Activated CD4-positive, alpha-beta T cell treated with anti-CD3 and anti-CD28 coated beads for 36 hours (primary cell): ENCODE data around the gene ZBTB14. TPM values are rescaled to one million over a fixed set of nuclear protein-coding genes. Genes with fewer than 3 reads are reported as not detected.

Experiments
- ATAC-seq: fragments of 200-7000 bp; cut with Tn5 transposase; one replicate; pipeline ENCODE4 v1.10.0; 2021; ENCODE audit warnings: mild to moderate bottlenecking, moderate library complexity
- CTCF ChIA-PET: fragments of 350-600 bp; sonication (Branson Sonifier 250); formaldehyde crosslinking; loops from one replicate; lab custom pipeline; 2021; ENCODE audit warnings: antibody characterized with exemption; lab: Charles Lee
- POLR2A ChIA-PET: fragments of 350-600 bp; sonication (Branson Sonifier 250); formaldehyde crosslinking; loops from one replicate; lab custom pipeline; 2021; ENCODE audit warnings: antibody characterized with exemption, inconsistent platforms; lab: Charles Lee
- DNase-seq: peaks from one replicate; pipeline ENCODE4 v3.0.0-alpha.2; 2020
- H3K27ac Mint-ChIP-seq: one replicate; pipeline ENCODE4 v1.8.0; 2021; ENCODE audit warnings: mixed read lengths
- H3K27me3 Mint-ChIP-seq: one replicate; pipeline ENCODE4 v1.8.0; 2021; ENCODE audit warnings: mixed read lengths
- H3K36me3 Mint-ChIP-seq: one replicate; pipeline ENCODE4 v1.8.0; 2021; ENCODE audit warnings: low read depth, mixed read lengths
- H3K4me1 Mint-ChIP-seq: one replicate; pipeline ENCODE4 v1.8.0; 2021; ENCODE audit warnings: mixed read lengths
- H3K4me3 Mint-ChIP-seq: one replicate; pipeline ENCODE4 v1.8.0; 2021; ENCODE audit warnings: mild to moderate bottlenecking, moderate library complexity, mixed read lengths
- H3K9me3 Mint-ChIP-seq: one replicate; pipeline ENCODE4 v1.8.0; 2021; ENCODE audit warnings: low read depth, mixed read lengths
- intact Hi-C, 2 experiments: fragments of 100-400 bp; cut with DNase I in 1 of 2; cut with micrococcal nuclease in 1 of 2; formaldehyde crosslinking; loops; one replicate each; pipeline versions ENCODE4 v1.14.2 to v1.15.1; 2022 to 2024; cut with DNase I, micrococcal nuclease
- total RNA-seq, 2 experiments: library from RNA; stranded (reverse); gene quantifications; one replicate each; pipeline ENCODE4 v1.2.3, GENCODE V29; 2021

ZBTB14 gene
- total RNA-seq, 2 experiments from 2014 or later, result 20.9 to 23.4 TPM

DNA sequence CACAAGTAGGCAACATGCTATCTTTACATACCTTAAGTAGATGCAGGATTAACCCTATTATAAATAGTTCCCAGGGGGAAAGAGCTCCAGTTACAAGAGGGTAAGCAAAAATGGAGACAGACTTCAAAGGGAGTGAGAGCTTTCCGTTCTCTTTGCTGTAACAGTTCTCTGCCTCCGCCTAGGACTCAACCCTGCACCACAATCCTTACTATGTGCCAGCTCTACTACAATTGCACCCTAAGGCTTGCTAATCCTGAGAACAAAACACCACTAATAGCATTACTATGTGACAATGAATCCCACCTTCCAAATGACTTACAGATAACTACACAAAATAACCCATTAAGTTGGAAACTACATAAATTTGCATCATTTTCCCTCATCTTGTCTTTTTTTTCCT, 7.7 kb downstream of the ZBTB14 start:
- ChIA-PET POLR2A (no interaction called here), CTCF (no interaction called here)
- H3K4me3 Mint-ChIP-seq, result no peak overlapping the region
- peaks cover 36% of the 10 kb centered on the region for H3K4me1 Mint-ChIP-seq
- H3K27me3 Mint-ChIP-seq, result no peaks in the 10 kb centered on the region
- ATAC-seq, result no peak
- H3K9me3 Mint-ChIP-seq, result no peaks in the 10 kb centered on the region
- H3K27ac Mint-ChIP-seq, result no peak overlapping the region
- H3K36me3 Mint-ChIP-seq, result peaks cover 38% of the 10 kb centered on the region
- intact Hi-C loops, result no loop called here
- DNase-seq, result no peak

DNA sequence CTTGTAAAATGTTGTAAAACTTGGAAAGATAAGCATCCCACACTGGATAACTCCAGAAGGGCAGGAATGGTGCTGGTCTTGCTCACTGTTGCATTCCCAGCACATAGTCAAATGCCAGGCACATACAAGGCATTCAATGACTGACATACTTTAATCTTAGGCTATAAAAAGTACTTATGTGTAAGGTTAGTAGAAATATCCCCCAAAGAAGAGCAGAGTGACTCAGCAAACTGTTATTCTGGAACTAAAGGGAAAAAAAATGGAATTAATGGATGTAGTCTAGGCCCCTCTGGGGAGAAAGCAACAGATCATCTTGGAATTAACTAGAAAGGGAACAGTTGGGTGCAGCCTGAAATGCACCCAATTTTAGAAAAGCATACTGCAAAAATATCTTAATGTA, 9.0 kb downstream of the ZBTB14 start:
- intact Hi-C loops, result no loop called here
- Mint-ChIP-seq H3K36me3 (peaks cover 26% of the 10 kb centered on the region), H3K27ac (no peak overlapping the region), H3K4me1 (peaks cover 32% of the 10 kb centered on the region), H3K9me3 (no peaks in the 10 kb centered on the region), H3K27me3 (no peaks in the 10 kb centered on the region), H3K4me3 (no peak overlapping the region)
- CTCF ChIA-PET, result no interaction called here
- POLR2A ChIA-PET, result no interaction called here
- no peak for DNase-seq
- ATAC-seq, result no peak

DNA sequence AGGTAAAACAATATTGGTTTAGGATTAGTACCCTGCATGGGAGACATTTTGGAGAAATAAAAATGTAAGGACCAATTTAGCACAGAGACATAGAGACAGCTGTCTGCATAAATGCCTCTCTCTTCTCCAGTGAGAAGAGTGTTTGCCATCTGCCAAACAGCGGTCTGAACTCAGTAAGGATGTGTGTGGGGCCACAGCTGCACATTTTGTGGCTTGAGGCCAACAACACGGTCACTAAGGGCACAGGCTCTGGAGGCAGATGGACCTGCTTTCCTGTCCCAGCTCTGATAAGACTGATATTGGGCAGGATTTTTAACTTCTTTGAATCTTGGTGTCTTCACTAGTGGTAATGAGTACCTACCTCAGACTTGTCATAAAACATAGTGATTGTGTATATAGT, 10.2 kb downstream of the ZBTB14 start:
- peaks cover 14% of the 10 kb centered on the region for H3K36me3 Mint-ChIP-seq
- POLR2A ChIA-PET, result no interaction called here

DNA sequence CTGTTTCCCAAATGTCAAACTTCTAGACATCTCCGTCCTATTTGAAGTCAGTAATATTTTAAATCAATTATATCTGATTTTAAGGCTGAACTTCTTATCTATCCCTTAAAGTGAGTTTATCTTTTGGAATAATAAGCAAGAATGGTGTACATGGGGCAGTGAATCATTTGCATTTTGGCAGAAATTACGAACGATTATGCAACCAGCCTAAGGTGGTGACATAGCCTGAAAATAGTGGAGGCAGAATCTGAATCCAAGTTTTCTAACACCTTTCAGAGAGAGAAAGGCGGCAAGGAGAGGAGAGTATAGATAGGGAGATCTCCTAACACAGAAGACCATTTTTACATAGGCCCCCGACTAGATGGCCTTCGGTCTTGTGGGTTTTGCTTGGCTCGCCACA, 10.7 kb downstream of the ZBTB14 start:
- Mint-ChIP-seq H3K36me3 (peaks cover 13% of the 10 kb centered on the region), H3K4me3 (no peak overlapping the region), H3K9me3 (peaks cover 6% of the 10 kb centered on the region), H3K27ac (no peak overlapping the region), H3K27me3 (no peaks in the 10 kb centered on the region), H3K4me1 (peaks cover 27% of the 10 kb centered on the region)
- intact Hi-C loops, result no loop called here
- no peak for ATAC-seq
- no peak for DNase-seq
- POLR2A ChIA-PET, result no interaction called here
- CTCF ChIA-PET, result interaction anchor here (1.1 kb wide), 1 partner anchor 48 kb away, joined by 3 read pairs; no protein-coding TSS in a partner anchor

More for the DNA sequence above, 10.2 kb downstream of the ZBTB14 start:
- Mint-ChIP-seq H3K4me1 (peaks cover 27% of the 10 kb centered on the region), H3K27me3 (no peaks in the 10 kb centered on the region), H3K27ac (no peak overlapping the region), H3K9me3 (peaks cover 4% of the 10 kb centered on the region), H3K4me3 (no peak overlapping the region)
- no peak for ATAC-seq
- intact Hi-C loops, result no loop called here
- no peak for DNase-seq
- CTCF ChIA-PET, result interaction anchor here (0.8 kb wide), 1 partner anchor 9 kb away, joined by 6 read pairs; no protein-coding TSS in a partner anchor

DNA sequence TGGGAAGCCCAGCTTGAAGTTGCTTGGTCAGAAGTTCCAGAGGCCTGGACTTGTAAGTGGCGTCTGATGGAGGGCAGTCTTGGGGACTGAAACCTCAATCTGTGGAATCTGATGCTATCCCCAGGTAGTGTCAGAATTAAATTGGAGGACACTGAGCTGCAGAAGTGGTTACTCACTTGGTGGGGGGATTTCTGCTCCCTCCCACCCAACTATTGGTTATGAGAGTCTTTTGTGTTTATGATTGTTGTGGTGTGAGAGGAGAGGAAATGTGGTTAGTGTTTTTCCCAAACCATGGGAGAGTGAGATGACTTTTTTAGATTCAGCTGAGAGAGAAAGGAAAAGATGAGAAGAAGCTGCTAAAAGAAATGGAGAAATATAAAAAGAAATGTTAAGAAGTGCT, 12.8 kb downstream of the ZBTB14 start:
- ChIA-PET CTCF (interaction anchor here (1.4 kb wide), 1 partner anchor 21 kb away, joined by 5 read pairs; no protein-coding TSS in a partner anchor), POLR2A (no interaction called here)
- Mint-ChIP-seq H3K4me3 (no peak overlapping the region), H3K9me3 (peaks cover 10% of the 10 kb centered on the region), H3K36me3 (peaks cover 1% of the 10 kb centered on the region), H3K4me1 (peaks cover 19% of the 10 kb centered on the region), H3K27me3 (peaks cover under 1% of the 10 kb centered on the region), H3K27ac (no peak overlapping the region)
- ATAC-seq, result no peak
- DNase-seq, result no peak
- intact Hi-C loops, result no loop called here

DNA sequence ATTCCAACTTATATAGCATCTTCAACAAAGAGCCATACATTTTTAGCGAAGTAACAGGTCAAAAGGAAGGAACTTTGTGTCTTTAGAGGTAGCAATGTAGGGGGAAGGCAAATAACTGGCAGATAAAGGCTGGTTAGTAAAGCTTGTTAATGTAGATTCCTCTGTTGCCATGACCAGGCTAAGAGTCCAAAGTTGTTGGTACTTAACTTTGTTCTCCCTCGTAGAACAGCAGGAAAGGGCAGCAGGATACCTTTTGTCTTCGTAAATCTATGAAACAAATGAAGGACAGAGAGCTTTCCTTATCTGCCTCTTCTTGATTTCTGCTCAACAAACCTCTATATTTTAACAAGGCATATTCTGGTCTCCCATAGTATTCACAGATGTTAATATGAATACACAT, 18.6 kb downstream of the ZBTB14 start:
- H3K4me1 Mint-ChIP-seq, result no peaks in the 10 kb centered on the region
- no peak overlapping the region for H3K27ac Mint-ChIP-seq
- peaks cover 5% of the 10 kb centered on the region for H3K27me3 Mint-ChIP-seq
- ChIA-PET CTCF (no interaction called here), POLR2A (no interaction called here)
- H3K9me3 Mint-ChIP-seq, result peaks cover 14% of the 10 kb centered on the region
- H3K36me3 Mint-ChIP-seq, result no peaks in the 10 kb centered on the region
- no peak overlapping the region for H3K4me3 Mint-ChIP-seq
- DNase-seq (no peak), ATAC-seq (no peak)
- intact Hi-C loops, result no loop called here

DNA sequence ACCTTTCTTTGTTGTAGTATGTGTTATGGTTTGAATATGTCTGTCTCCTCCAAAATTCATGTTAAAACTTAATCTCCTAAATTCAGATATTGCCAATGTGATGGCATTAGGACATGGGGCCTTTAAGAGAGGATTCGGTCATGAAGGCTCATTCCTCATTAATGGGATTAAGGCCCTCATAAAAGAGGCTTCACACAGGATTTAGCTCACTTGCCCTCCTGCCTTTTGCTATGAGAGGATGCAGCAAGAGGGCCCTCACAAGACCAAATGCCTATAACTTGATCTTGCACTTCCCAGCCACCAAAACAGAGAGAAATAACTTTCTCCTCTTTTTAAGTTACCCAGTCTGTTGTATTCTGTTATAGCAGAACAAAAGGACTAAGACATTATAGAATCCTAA, 19.7 kb downstream of the ZBTB14 start:
- H3K27ac Mint-ChIP-seq, result no peak overlapping the region
- CTCF ChIA-PET, result no interaction called here
- H3K4me1 Mint-ChIP-seq, result no peaks in the 10 kb centered on the region
- POLR2A ChIA-PET, result no interaction called here
- intact Hi-C loops, result no loop called here
- peaks cover 16% of the 10 kb centered on the region for H3K9me3 Mint-ChIP-seq
- peaks cover 5% of the 10 kb centered on the region for H3K27me3 Mint-ChIP-seq
- no peaks in the 10 kb centered on the region for H3K36me3 Mint-ChIP-seq
- no peak overlapping the region for H3K4me3 Mint-ChIP-seq
- DNase-seq (no peak), ATAC-seq (no peak)

DNA sequence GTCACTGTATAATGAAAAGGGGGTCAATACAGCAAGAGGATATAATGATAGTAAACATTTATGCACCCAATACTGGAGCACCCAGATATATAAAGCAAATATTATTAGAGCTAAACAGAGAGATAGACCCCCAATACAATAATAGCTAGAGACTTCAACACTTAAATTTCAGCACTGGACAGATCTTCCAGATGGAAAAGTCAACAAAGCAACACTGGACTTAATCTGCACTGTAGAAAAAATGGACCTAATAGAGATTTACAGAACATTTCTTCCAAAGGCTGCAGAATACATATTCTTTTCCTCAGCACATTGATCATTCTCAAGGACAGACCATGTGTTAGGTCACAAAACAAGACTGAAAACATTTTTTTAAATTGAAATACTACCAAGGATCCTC, 26.7 kb downstream of the ZBTB14 start:
- Mint-ChIP-seq H3K9me3 (peaks cover 26% of the 10 kb centered on the region), H3K4me3 (no peak overlapping the region), H3K36me3 (peaks cover 3% of the 10 kb centered on the region), H3K27me3 (peaks cover 10% of the 10 kb centered on the region), H3K4me1 (no peaks in the 10 kb centered on the region), H3K27ac (no peak overlapping the region)
- ChIA-PET POLR2A (no interaction called here), CTCF (no interaction called here)
- DNase-seq (no peak), ATAC-seq (no peak)
- intact Hi-C loops, result no loop called here

DNA sequence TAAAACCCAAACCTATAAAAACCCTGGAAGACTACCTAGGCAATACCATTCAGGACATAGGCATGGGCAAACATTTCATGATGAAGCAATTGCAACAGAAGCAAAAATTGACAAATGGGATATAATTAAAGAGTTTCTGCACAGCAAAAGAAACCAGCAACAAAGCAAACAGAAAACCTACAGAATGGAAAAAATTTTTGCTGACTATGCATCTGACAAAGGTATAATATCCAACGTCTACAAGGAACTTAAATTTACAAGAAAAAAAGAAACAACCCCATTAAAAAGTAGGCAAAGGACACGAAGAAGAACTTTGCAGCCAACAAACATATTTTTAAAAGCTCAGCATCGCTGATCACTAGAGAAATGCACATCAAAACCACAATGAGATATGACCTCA, 28.8 kb downstream of the ZBTB14 start:
- Mint-ChIP-seq H3K27me3 (peaks cover 6% of the 10 kb centered on the region), H3K4me3 (no peak overlapping the region), H3K27ac (no peak overlapping the region), H3K9me3 (peaks cover 33% of the 10 kb centered on the region), H3K36me3 (peaks cover 3% of the 10 kb centered on the region), H3K4me1 (no peaks in the 10 kb centered on the region)
- DNase-seq (no peak), ATAC-seq (no peak)
- intact Hi-C loops, result no loop called here
- ChIA-PET POLR2A (no interaction called here), CTCF (no interaction called here)

DNA sequence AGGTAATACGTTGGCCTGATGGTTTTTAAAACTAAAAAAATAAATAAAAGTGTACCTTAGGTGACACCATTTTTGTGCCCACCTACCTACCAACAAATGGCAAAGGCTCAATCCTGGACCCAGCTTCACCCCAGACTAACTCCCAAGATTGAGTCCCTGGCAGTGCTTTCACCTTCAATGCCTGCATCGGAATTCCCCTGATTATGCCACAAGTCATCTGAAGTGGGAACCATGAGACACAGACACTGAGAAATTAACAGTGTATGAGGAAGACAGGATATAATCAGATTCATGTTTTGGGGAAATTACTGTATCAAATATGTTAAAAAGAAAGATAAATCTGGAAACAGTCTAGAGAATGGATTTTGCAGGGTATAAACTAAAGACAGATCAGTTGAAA, 41.6 kb downstream of the ZBTB14 start:
- intact Hi-C loops, result no loop called here
- H3K9me3 Mint-ChIP-seq, result no peaks in the 10 kb centered on the region
- peaks cover 5% of the 10 kb centered on the region for H3K27me3 Mint-ChIP-seq
- no peaks in the 10 kb centered on the region for H3K4me1 Mint-ChIP-seq
- no peak for ATAC-seq
- DNase-seq, result no peak
- ChIA-PET CTCF (no interaction called here), POLR2A (no interaction called here)
- no peaks in the 10 kb centered on the region for H3K36me3 Mint-ChIP-seq
- H3K27ac Mint-ChIP-seq, result no peak overlapping the region
- H3K4me3 Mint-ChIP-seq, result no peak overlapping the region

DNA sequence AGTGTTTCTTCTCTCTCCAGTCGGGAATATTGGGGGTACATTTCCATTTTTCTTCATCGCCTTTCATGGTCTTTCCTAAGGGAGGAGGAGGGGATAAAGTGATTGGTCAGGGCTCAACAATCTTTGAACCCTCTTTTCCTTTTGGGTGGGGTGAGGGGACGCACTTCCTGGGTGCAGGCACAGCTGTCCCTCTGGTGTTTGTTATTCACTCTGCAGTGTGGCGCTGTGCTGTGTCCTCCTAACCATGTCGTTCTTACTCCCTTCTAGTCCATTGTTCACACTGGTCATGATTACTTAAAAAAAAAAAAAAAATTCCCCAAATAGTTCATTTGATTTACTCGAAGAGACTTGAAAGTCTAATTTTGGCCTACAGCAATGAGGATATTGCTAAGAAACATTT, 44.4 kb downstream of the ZBTB14 start:
- no peak overlapping the region for H3K4me3 Mint-ChIP-seq

DNA sequence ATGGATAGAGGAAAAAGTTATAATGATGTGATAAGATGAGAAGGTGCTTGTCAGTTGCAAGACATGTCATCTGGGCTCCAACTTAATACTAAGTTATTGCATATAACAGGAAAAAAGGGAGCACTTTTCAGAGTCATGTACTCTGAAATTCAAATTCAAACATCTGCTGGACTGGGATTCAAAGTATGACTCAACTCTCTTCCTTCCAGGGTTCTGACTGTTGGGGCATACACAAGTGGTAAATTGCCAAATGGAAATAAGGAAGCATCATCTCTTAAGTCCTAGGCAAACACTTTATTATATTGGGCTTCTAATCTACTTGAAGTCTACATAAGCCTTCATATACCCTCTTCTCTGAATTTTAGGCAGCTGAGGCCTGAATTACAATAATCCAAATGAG, 44.9 kb downstream of the ZBTB14 start:
- Mint-ChIP-seq H3K36me3 (no peaks in the 10 kb centered on the region), H3K27ac (no peak overlapping the region), H3K4me1 (no peaks in the 10 kb centered on the region), H3K4me3 (no peak overlapping the region), H3K27me3 (peaks cover 5% of the 10 kb centered on the region), H3K9me3 (no peaks in the 10 kb centered on the region)
- ATAC-seq (no peak), DNase-seq (no peak)
- ChIA-PET CTCF (interaction anchor here (0.9 kb wide), 1 partner anchor 9 kb away, joined by 3 read pairs; no protein-coding TSS in a partner anchor), POLR2A (no interaction called here)
- intact Hi-C loops, result no loop called here

More for the DNA sequence above, 44.4 kb downstream of the ZBTB14 start:
- ChIA-PET CTCF (no interaction called here), POLR2A (no interaction called here)
- DNase-seq (no peak), ATAC-seq (no peak)
- H3K9me3 Mint-ChIP-seq, result no peaks in the 10 kb centered on the region
- no peaks in the 10 kb centered on the region for H3K4me1 Mint-ChIP-seq
- intact Hi-C loops, result no loop called here
- H3K27me3 Mint-ChIP-seq, result peaks cover 5% of the 10 kb centered on the region
- no peak overlapping the region for H3K27ac Mint-ChIP-seq
- no peaks in the 10 kb centered on the region for H3K36me3 Mint-ChIP-seq
